Activated B cell treated with CpG ODN at 0.5 μM for 24 hours (primary cell): ENCODE measurements around the gene SYS1. TPM values are rescaled to one million over a fixed set of nuclear protein-coding genes. Genes with fewer than 3 reads are reported as not detected.

Experiments
- ATAC-seq: fragments of 200-7000 bp; cut with Tn5 transposase; one replicate; pipeline ENCODE4 v1.10.0; 2021; ENCODE audit warnings: low read depth, mild to moderate bottlenecking, moderate library complexity
- CTCF ChIA-PET: fragments of 350-600 bp; sonication (Branson Sonifier 250); formaldehyde crosslinking; loops from one replicate; lab custom pipeline; 2021; ENCODE audit warnings: antibody characterized with exemption; lab: Charles Lee
- POLR2A ChIA-PET: fragments of 350-600 bp; sonication (Branson Sonifier 250); formaldehyde crosslinking; loops from one replicate; lab custom pipeline; 2021; ENCODE audit warnings: antibody characterized with exemption; lab: Charles Lee
- DNase-seq: peaks from one replicate; pipeline ENCODE4 v3.0.0; 2022
- H3K27ac Mint-ChIP-seq: one replicate; pipeline ENCODE4 v1.8.0; 2020; ENCODE audit warnings: mixed read lengths
- H3K27me3 Mint-ChIP-seq: one replicate; pipeline ENCODE4 v1.8.0; 2021; ENCODE audit warnings: mixed read lengths
- H3K36me3 Mint-ChIP-seq: one replicate; pipeline ENCODE4 v1.8.0; 2021; ENCODE audit warnings: low read depth, mixed read lengths
- H3K4me1 Mint-ChIP-seq: one replicate; pipeline ENCODE4 v1.8.0; 2021; ENCODE audit warnings: mixed read lengths
- H3K4me3 Mint-ChIP-seq: one replicate; pipeline ENCODE4 v1.8.0; 2020; ENCODE audit warnings: mild to moderate bottlenecking, mixed read lengths
- H3K9me3 Mint-ChIP-seq: one replicate; pipeline ENCODE4 v1.8.0; 2020; ENCODE audit warnings: mixed read lengths
- intact Hi-C: fragments of 100-400 bp; cut with micrococcal nuclease; formaldehyde crosslinking; loops from one replicate; pipeline ENCODE4 v1.15.1; 2024
- total RNA-seq: library from RNA; stranded (reverse); gene quantifications from 2 replicates; pipeline ENCODE4 v1.2.3, GENCODE V29; 2022
- TF ChIP-seq, protein P1 (sequence below): fragments of 200-600 bp; IDR thresholded peaks from one replicate; pipeline ENCODE4 v1.8.0; 2022; ENCODE audit warnings: antibody characterized with exemption, mild to moderate bottlenecking

The SYS1 gene
- 31.7 and 35.2 TPM in 2 replicates for total RNA-seq

DNA sequence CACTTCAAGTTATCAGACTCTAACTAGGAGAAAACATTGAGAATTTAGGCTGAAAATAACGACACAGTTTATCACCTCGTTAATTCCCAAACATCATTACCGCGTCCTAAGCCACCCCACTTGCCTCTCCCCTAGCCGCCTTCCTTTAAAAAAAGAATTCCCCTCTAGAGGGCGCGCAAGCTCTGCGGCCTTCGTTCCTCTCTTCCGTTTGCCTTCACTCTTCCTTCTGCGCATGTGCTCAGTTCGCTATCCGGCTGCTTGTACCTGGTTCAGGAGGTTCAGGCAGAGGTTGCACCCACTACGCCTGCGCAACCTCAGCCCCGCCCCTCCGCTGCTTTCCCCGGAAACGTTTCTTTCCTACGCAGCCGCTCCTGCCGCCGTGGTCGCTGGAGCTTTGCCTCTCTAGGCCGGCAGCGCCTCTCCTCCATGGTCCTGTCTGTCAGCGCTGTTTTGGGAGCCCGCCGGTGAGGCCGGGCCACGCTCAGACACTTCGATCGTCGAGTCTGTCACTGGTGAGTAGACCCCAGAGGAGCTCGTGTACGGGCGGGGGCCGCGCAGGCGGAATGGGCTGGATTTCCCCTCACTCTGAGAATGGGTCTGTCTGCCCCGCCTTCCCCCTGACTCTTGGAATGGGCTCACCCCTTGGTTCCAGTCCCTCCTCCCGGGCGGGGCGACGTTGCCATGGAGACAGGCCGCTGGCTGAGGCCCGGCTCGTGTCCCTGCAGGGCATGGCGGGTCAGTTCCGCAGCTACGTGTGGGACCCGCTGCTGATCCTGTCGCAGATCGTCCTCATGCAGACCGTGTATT, at the start of gene SYS1:
SYS1 (plus strand) TSS at position 353 of the 807 bp plus-strand sequence; CDS start at position 729, 376 bp downstream.
- H3K9me3 Mint-ChIP-seq = no peaks in the 10 kb centered on the region
- H3K4me3 Mint-ChIP-seq = peak within 1 kb of the TSS; percentile 100
- TF ChIP-seq, protein P1, sequence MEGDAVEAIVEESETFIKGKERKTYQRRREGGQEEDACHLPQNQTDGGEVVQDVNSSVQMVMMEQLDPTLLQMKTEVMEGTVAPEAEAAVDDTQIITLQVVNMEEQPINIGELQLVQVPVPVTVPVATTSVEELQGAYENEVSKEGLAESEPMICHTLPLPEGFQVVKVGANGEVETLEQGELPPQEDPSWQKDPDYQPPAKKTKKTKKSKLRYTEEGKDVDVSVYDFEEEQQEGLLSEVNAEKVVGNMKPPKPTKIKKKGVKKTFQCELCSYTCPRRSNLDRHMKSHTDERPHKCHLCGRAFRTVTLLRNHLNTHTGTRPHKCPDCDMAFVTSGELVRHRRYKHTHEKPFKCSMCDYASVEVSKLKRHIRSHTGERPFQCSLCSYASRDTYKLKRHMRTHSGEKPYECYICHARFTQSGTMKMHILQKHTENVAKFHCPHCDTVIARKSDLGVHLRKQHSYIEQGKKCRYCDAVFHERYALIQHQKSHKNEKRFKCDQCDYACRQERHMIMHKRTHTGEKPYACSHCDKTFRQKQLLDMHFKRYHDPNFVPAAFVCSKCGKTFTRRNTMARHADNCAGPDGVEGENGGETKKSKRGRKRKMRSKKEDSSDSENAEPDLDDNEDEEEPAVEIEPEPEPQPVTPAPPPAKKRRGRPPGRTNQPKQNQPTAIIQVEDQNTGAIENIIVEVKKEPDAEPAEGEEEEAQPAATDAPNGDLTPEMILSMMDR = peak; percentile 69
- intact Hi-C loops = loop anchor here (1.0 to 10.0 kb wide), 12 partner anchors 11 to 1043 kb away; partner anchors contain the start of genes ELMO2, PIGT, YWHAB and ZNF335
- peaks cover 45% of the 10 kb centered on the region for H3K36me3 Mint-ChIP-seq
- ATAC-seq (peak; percentile 84), DNase-seq (peak; percentile 94)
- ChIA-PET CTCF (interaction anchor here (0.6 to 22.9 kb wide), 23 partner anchors 9 to 408 kb away, joined by 3 to 534 read pairs (median 5); partner anchors contain the start of gene PIGT), POLR2A (interaction anchor here (0.7 to 6.1 kb wide), 20 partner anchors 9 to 1905 kb away, joined by 3 to 74 read pairs (median 4); partner anchors contain the start of genes PCIF1, PIGT and SRSF6)
- peak within 1 kb of the TSS; percentile 99 for H3K27ac Mint-ChIP-seq
- H3K27me3 Mint-ChIP-seq = no peaks in the 10 kb centered on the region
- H3K4me1 Mint-ChIP-seq = peaks cover 53% of the 10 kb centered on the region

GRCh38 chr20:45313943-45314342, 49.0 kb upstream of the SYS1 start:
- ATAC-seq (no peak), DNase-seq (no peak)
- POLR2A ChIA-PET = no interaction called here
- Mint-ChIP-seq H3K36me3 (no peaks in the 10 kb centered on the region), H3K4me3 (no peak overlapping the region), H3K27ac (no peak overlapping the region), H3K27me3 (peaks cover 49% of the 10 kb centered on the region), H3K9me3 (no peaks in the 10 kb centered on the region), H3K4me1 (peaks cover 17% of the 10 kb centered on the region)
- TF ChIP-seq, protein P1 = no peak
- intact Hi-C loops = no loop called here
- CTCF ChIA-PET = interaction anchor here (2.8 to 3.9 kb wide), 2 partner anchors 20 to 457 kb away, joined by 10 to 17 read pairs; no protein-coding TSS in a partner anchor

- CTCF ChIA-PET = interaction anchor here (1.0 to 1.9 kb wide), 3 partner anchors 17 to 455 kb away, joined by 4 read pairs; no protein-coding TSS in a partner anchor
- Mint-ChIP-seq H3K4me3 (no peak overlapping the region), H3K36me3 (no peaks in the 10 kb centered on the region), H3K4me1 (peaks cover 30% of the 10 kb centered on the region), H3K27ac (no peak overlapping the region), H3K27me3 (peaks cover 43% of the 10 kb centered on the region), H3K9me3 (no peaks in the 10 kb centered on the region)
- intact Hi-C loops = no loop called here
- DNase-seq (no peak), ATAC-seq (no peak)
- TF ChIP-seq, protein P1 = no peak
- POLR2A ChIA-PET = interaction anchor here (0.7 kb wide), 1 partner anchor 1005 kb away, joined by 4 read pairs; no protein-coding TSS in a partner anchor
Measured at GRCh38 chr20:45315672-45316071, 47.3 kb upstream of the SYS1 start.

- Mint-ChIP-seq H3K4me1 (peaks cover 34% of the 10 kb centered on the region), H3K36me3 (no peaks in the 10 kb centered on the region), H3K4me3 (no peak overlapping the region), H3K9me3 (no peaks in the 10 kb centered on the region), H3K27me3 (peaks cover 36% of the 10 kb centered on the region), H3K27ac (no peak overlapping the region)
- DNase-seq (no peak), ATAC-seq (no peak)
- CTCF ChIA-PET = interaction anchor here (1.0 to 4.9 kb wide), 4 partner anchors 18 to 455 kb away, joined by 4 to 49 read pairs (median 4); no protein-coding TSS in a partner anchor
- TF ChIP-seq, protein P1 = no peak
- POLR2A ChIA-PET = interaction anchor here (0.7 to 0.9 kb wide), 2 partner anchors 17 to 1006 kb away, joined by 3 to 4 read pairs; no protein-coding TSS in a partner anchor
- intact Hi-C loops = no loop called here
Measured at GRCh38 chr20:45316150-45317080, 46.5 kb upstream of the SYS1 start.
